Lower lobe of right lung (tissue), 2 donors: ENCODE results near the gene STK32A. TPM values are rescaled to one million over a fixed set of nuclear protein-coding genes. Genes with fewer than 3 reads are reported as not detected.
"Not testable (repeated sequence)": the region's sequence is repeated elsewhere in the genome, so short reads cannot be mapped to it uniquely, and the experiment has no call there.

Experiments used
- ATAC-seq, 2 donors: fragments of 200-7000 bp; cut with Tn5 transposase; one replicate each; pipeline ENCODE4 v1.9.1; 2020 to 2022; ENCODE audit warnings: mild to moderate bottlenecking in 2 of 2, moderate library complexity in 2 of 2
- DNase-seq: peaks from one replicate; pipeline ENCODE4 v3.0.0-alpha.2; 2020
- H3K27ac ChIP-seq: fragments of 200-600 bp; one replicate; pipeline ENCODE4 v1.8.0; 2022
- H3K27me3 ChIP-seq: fragments of 200-600 bp; one replicate; pipeline ENCODE4 v1.8.0; 2022; ENCODE audit warnings: low read depth
- H3K36me3 ChIP-seq: fragments of 200-600 bp; one replicate; pipeline ENCODE4 v1.8.0; 2022; ENCODE audit warnings: mild to moderate bottlenecking
- H3K4me1 ChIP-seq: fragments of 200-600 bp; one replicate; pipeline ENCODE4 v1.8.0; 2022
- H3K4me3 ChIP-seq: fragments of 200-600 bp; one replicate; pipeline ENCODE4 v1.8.0; 2022; ENCODE audit warnings: mild to moderate bottlenecking
- H3K9me3 ChIP-seq: fragments of 200-600 bp; one replicate; pipeline ENCODE4 v1.8.0; 2022
- CTCF ChIP-seq: fragments of 200-600 bp; IDR thresholded peaks from one replicate; pipeline ENCODE4 v1.8.0; 2022; ENCODE audit warnings: antibody characterized with exemption, mild to moderate bottlenecking
- intact Hi-C: fragments of 100-400 bp; cut with DNase I; formaldehyde crosslinking; loops from one replicate; pipeline ENCODE4 v1.11.0; 2022
- total RNA-seq: library from RNA; stranded (reverse); fragmentation: NEBNext Ultra II Directional; extraction: Animal tissue kit (Norgen Biotek cat#: 25700); gene quantifications from one replicate; pipeline ENCODE4 v1.2.1, GENCODE V29; 2021
- donor health status: DM: no; HTN: yes; CAD: no; lungs with severe emphysema.

Gene STK32A
- total RNA-seq, 1 donor from 2014 or later: 2.9 TPM

- Histone ChIP-seq H3K9me3 (no peaks in the 10 kb centered on the region), H3K27me3 (peaks cover 22% of the 10 kb centered on the region), H3K4me3 (peak overlapping the region; percentile 66), H3K27ac (peak overlapping the region; percentile 58), H3K36me3 (no peaks in the 10 kb centered on the region), H3K4me1 (peaks cover 18% of the 10 kb centered on the region)
- ATAC-seq (peak; percentile 63 to 66), DNase-seq (no peak)
- intact Hi-C loops: no loop called here
- TF ChIP-seq CTCF: no peak
Measured at GRCh38 chr5:147234239-147234824, 494 bp upstream of the STK32A start.

GRCh38 chr5:147240266-147240985 is 5.6 kb downstream of the STK32A start:
- TF ChIP-seq CTCF: no peak
- intact Hi-C loops: no loop called here
- no peak overlapping the region for H3K27ac ChIP-seq
- ATAC-seq (no peak), DNase-seq (no peak)
- no peaks in the 10 kb centered on the region for H3K9me3 ChIP-seq
- H3K4me3 ChIP-seq: no peak overlapping the region
- no peaks in the 10 kb centered on the region for H3K36me3 ChIP-seq
- peaks cover 4% of the 10 kb centered on the region for H3K4me1 ChIP-seq
- H3K27me3 ChIP-seq: peaks cover 9% of the 10 kb centered on the region

GRCh38 chr5:147243238-147243637 is 8.4 kb downstream of the STK32A start:
- H3K27ac ChIP-seq, H3K4me1 ChIP-seq, H3K27me3 ChIP-seq, H3K36me3 ChIP-seq, intact Hi-C loops, H3K4me3 ChIP-seq, ATAC-seq, H3K9me3 ChIP-seq, DNase-seq: not testable (repeated sequence)

GRCh38 chr5:147245381-147246165 is 10.7 kb downstream of the STK32A start:
- Histone ChIP-seq H3K9me3 (no peaks in the 10 kb centered on the region), H3K27me3 (no peaks in the 10 kb centered on the region), H3K36me3 (no peaks in the 10 kb centered on the region), H3K27ac (no peak overlapping the region), H3K4me3 (no peak overlapping the region), H3K4me1 (no peaks in the 10 kb centered on the region)
- ATAC-seq (no peak), DNase-seq (no peak)
- intact Hi-C loops: no loop called here
- TF ChIP-seq CTCF: no peak

GRCh38 chr5:147248561-147248960 is 13.7 kb downstream of the STK32A start:
- ATAC-seq (no peak), DNase-seq (no peak)
- Histone ChIP-seq H3K36me3 (no peaks in the 10 kb centered on the region), H3K4me3 (no peak overlapping the region), H3K9me3 (no peaks in the 10 kb centered on the region), H3K27me3 (no peaks in the 10 kb centered on the region), H3K27ac (no peak overlapping the region), H3K4me1 (no peaks in the 10 kb centered on the region)
- no peak for TF ChIP-seq CTCF
- intact Hi-C loops: no loop called here

- DNase-seq (no peak), ATAC-seq (no peak)
- no peak overlapping the region for H3K4me3 ChIP-seq
- no peaks in the 10 kb centered on the region for H3K27me3 ChIP-seq
- intact Hi-C loops: no loop called here
- TF ChIP-seq CTCF: no peak
- no peaks in the 10 kb centered on the region for H3K4me1 ChIP-seq
- no peaks in the 10 kb centered on the region for H3K36me3 ChIP-seq
- no peak overlapping the region for H3K27ac ChIP-seq
- H3K9me3 ChIP-seq: no peaks in the 10 kb centered on the region
Measured at GRCh38 chr5:147259837-147260236, 25.0 kb downstream of the STK32A start.
